Renal cortical epithelial cell (primary cell): Measurements from ENCODE around the gene CETN3. TPM values are rescaled to one million over a fixed set of nuclear protein-coding genes. Genes with fewer than 3 reads are reported as not detected.

Experiments
- DNase-seq: peaks from one replicate; pipeline ENCODE4 v3.0.0-alpha.2; 2011; ENCODE audit warnings: low read depth
- total RNA-seq: library from RNA; depleted of rRNA; stranded (reverse); fragments of >200 nt; gene quantifications from 2 replicates; pipeline ENCODE4 v1.2.3, GENCODE V29; 2014

Gene CETN3
- total RNA-seq = 17.7 and 25.2 TPM in 2 replicates

DNA sequence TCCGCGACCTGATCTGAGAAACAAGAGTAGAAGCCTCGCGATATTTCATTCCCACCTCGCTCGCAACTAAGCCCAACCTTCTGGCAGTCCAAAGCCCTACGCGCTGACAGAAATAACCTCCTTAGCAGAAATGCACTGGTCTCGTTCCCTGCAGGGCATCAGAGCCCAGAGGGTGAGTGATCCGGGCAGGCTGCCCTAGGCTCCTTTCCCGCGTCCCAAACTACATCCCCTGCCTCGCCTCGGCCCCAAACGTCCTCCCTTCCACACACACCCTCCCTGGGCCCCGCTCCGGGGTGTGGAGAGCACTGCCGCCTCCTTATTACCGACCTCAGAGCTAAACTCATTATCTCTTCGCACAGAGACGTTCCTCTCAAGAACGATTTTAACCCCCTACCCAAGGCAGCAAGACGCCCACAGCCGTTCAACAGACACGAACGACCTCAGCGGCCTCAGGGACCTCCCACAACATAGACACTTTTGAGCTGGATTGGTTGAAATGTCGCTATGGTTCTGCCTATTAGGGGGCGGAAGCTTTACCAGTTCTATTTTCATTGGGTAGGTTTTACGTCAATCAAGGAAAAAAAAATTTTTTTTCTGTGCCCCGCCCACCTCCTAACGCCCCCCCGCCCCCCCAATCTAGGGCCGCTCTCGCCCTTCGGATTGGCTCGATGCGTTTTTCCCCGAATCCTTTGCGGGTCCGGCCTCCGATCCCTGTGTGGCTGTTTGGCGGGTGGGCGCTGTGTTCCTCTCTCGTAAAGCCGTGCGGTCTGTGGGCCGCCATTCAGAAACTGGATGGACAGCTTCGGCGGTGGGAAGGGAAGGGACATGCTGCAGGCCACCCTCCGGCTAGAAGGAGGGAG, at the start of gene CETN3:
Gene CETN3 (minus strand): TSS at position 439 of the 860 bp plus-strand sequence. CDS start 95 bp downstream, at position 344.
- peak; percentile 90 for DNase-seq

DNA sequence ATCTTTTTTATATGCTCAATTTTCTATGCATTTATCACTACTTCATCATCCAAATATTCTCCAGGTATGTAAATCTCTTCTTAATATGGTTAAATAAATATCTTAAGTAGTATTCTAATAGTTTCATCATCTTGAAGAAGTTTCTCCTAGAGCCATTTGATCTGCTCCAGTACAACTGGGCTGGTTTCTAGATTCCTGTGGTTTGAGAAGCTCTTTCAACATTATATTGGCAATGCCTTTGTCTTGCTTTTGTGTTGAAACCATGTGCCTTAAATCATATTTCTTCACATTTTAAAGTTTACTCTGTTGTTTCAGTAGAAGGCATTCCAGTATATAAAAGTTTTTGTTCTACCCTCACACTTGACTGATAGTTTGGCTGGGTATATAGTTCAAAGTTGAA, 37.4 kb upstream of the CETN3 start:
- DNase-seq = peak; percentile 33

DNA sequence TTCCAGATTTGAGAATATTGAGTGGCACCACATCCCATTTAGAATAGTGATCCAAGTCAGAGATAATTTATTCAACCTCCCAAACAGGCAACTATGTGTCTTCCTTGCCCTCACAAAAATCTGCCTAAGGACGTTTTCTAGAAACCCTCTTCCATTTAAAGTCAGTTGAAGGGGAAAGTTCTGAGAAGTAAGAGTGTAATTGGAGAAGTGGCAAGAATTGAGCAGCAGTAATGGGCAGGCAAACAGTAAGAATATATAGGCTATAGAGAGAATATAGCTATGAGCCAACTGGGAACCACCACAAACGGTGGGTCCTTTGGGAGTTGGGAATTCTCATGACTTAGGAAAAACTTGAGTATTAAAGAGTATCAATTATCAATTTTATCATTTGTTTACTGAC, 31.1 kb upstream of the CETN3 start:
- no peak for DNase-seq

DNA sequence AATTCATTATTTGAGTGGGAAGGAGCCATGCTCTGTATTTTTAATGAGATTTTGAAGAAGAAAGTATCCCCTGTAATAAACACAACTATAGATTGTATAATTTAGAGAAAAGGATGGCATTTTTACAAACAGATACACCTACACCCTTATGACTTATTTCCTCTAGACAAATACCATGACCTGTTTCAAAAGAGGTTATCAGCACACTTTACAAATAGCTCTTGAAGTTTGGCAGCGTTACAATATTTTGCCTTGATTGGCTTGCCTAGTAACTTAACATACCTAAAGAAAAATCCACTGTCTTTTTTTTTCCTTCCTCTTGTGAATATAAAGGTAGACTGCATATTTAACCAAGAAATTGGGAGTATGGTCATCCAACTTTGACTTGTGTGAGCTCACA, 28.5 kb upstream of the CETN3 start:
- DNase-seq = peak; percentile 7

DNA sequence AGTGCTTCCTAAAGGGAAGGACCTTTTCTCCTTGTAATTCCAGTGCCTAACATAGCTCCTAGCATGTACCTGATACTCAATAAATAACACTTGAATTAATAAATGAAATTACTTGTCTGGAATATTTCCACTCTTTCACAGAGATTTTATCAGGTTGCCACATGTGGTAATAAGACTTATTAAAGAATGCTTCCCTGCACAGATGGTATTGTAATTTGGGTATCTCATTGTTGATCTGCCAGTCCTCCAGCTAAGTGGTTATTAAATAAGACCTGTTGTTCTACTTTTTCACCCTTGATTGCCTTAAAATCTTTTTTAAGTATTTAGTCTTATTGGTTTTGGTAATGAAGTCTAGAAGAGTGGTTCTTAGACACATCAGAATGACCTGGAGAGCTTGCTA, 28.1 kb upstream of the CETN3 start:
- no peak for DNase-seq

DNA sequence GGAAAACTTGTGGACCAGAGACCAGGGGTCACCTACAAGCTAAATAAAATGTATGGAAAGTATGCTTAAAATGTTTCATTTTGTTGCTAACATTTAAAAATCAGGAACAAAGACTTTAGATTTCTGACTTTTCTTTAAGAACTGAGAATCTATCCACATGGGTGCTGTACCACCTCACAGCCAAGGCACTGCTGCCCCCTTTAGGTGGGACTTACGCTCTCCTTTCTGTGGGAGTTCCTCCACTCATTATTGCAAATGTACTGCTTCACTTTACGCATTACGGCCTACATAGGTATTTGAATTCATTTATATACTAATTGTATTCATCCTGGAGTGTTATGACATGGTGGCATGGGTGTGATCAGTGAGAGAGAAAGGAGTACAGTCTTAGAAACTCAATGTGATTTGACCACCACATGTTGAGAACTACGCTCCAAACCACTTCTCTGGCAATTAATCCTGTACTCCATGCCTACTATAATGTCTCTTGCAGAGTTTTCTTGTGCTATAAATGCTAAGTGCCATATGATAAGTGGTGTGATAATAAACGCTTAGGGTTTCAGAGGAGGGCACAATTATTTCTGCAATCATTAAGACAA, 24.7 kb upstream of the CETN3 start:
- DNase-seq = peak; percentile 34

DNA sequence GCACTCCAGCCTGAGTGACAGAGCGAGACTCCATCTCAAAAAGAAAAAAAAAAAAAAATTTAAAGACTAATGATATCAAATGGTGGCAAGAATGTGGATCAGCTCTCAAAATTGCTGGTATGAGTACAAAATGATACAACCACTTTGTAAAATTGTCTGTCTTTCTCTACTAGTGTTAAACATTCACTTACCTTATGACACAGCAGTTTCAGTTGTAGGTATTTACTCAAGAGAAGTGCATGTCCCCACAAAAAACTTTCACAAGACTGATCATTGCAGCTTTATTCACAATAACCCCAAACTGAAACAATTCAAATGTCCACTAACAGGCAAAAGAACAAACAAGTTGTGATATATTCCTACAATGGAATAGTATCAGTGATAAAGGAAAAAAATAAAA, 14.7 kb upstream of the CETN3 start:
- peak; percentile 15 for DNase-seq

DNA sequence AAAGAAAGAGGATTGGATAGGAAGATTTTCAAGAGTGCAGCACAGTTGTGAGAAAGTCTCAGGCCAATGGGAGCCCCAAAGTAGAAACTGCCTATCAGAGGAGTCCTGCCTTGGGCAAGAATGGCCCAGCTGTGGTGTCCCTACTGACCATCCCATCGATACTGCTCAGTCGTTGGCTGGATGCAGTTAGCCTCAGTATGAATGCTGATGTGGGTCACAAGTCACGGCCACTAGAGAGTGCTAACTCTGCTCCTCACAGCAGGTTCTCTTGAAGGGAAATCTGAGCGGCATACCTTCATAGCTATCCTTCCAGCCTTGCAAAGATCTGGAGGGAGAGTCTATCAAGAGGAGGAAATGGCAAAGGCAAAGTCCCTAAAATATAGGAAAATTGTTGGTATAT, 11.6 kb upstream of the CETN3 start:
- peak; percentile 21 for DNase-seq

DNA sequence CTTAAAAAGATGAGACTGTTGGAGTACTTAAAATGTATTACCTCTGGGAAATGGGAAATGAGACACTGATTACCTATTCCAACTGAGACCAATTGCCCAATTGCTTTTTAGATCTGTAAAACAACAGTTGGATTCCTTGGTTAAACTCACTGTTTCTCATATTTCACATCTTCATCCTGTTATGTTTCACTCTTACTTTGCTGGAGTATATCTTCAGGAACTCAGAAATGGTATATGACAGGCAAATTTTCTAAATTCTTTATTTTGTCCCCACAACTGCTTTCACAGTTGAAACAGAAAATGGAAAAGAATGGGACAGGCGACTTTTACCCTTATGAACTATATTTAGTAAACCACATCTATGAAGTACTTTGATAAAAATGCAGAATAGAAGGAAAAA, 8.7 kb upstream of the CETN3 start:
- DNase-seq = no peak

DNA sequence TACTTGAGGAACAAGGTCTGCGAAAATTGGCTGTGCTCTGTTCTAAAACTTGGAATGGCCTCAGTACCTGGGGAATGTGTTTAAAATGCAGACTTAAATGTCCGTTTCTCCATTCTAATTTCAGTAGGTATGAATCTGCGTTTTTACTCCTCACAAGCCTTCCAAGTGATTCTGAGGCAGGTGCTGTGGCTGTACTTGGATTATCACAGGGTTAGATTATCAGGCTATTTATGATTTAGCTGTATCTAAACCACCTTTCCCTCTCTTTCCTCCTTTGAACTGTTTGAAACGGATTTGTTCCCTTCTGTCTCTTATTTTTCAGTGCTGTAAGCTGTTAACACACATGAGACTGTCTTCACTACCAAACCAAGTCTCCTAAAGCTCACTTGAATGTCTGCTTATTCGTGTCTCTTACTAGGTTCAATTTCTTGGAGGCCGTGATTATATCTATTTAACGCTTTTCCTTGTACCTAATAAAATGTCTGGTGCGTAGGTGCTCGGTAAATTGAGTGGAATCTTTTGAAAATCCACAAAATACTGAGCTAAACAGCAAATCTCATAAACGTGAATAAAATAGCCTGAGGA, 714 bp upstream of the CETN3 start:
- DNase-seq = peak; percentile 21

DNA sequence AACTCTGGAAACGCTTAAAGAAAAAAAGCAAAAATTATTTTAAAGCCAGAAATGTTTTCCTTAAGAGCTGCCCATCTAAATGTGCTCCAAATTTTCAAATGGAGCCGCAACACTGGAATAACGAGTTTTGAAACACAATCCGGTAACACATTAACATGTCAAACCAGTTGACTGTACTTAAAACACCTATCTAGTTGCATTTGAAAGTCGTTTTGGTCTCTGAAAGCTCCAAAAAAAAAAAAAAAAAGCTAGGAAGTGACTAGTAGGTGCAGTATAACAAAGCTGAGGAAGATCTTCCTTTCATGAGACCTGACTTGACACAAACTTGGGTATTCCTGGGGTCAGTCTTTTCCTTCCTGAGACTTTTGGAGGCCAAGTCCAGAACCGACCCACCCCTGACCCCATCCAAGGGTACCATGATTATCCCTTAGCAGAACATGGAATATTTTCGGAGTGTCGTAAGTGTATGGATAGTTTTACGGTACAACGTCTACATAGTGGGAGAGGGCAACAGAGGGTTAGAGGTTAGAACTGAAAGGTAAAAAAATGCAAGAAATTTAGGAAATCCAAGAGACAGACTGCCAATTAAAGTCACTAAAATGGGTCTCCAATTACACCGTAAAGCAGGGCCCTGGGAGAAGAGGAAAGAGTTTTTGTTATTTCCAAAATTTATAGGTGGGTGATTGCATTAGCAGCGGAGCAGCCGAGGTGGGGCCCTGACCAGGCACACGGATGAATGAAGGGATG, 812 bp downstream of the CETN3 start:
- DNase-seq = peak; percentile 47

DNA sequence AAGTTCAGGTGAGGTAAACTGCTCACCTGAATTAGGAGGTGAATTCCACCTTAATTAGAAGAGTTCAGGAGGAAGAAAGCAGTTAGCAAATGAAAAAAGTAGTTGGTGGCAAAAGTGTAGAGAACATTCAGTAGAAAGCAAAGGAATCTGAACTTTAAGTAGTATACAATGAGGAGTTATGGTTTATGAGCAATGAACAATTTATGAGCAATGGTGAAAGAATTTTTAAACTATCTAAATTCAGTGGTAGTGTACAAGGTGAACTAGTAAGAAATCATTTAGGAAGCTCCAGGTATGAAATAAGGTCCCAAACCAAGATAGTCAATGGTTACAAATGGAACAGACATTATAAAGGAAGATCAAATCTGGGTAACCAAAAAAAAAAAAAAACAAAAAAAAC, 3.1 kb downstream of the CETN3 start:
- peak; percentile 26 for DNase-seq

DNA sequence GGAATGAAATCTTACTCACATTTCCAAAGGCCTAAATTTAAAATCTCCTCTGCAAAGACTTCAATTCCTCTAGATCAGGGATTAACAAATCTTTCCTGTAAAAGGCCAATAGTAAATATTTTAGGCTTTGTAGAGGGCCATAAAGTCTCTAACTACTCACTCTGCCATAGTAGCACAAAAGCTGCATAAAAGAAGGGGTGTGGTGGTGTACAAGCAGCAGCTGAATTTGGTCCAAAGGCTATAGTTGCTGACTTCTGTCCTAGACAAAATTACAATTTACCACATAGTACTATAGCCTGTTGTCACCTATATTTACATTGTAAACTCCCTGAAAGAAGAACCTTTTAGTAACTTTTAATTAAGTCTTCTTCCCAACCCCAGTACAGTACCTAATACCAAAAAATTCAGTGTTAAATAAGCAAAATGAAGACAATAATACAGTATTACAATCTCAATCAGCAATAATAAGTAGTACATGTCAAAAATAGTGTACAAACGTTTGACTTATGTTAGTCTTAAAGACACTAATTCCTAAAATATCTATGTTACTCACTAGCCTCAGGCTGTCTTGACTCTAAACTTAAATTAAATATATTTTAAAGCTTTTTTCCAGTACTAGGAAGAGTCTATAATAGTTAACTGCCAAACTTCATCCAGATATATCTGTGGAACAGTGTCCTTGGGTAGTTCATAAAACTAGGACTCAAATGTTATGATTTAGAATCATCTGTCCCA, 6.9 kb downstream of the CETN3 start:
- DNase-seq = no peak

DNA sequence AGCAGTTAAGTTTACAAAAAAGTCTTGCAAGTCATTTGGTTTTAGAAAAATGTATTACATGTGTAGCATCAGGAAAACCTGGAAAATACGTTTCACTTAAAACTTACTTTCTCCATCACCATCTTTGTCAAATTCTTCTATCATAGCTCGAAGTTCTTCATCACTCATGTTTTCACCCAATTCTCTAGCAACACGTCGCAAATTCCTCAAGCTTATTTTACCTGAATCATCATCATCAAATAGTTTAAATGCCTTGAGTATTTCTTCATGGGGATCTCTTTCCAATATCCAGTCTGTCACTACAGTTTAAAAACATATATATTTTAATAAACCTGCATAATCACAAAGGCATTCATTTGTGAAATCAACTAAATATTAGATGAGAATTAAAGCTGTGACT, 10.3 kb downstream of the CETN3 start:
- no peak for DNase-seq

DNA sequence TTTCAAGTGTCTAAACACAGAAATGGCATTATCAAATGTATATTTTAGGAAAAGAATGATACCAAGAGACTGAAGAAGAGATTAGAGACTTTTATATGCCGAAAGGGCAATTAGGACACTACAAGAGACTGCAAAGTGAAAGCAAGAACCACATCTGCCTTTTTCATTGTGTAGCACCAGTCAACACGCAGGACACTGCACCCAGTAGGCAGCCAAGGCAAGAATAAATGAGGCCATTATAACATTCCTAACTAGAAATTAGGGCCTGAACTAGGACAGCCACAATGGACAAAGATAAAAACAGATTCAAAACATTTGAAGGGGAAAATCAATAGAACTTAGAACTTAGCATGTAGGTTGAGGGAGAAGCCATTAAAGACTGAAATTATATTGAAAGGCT, 10.8 kb downstream of the CETN3 start:
- DNase-seq = no peak

DNA sequence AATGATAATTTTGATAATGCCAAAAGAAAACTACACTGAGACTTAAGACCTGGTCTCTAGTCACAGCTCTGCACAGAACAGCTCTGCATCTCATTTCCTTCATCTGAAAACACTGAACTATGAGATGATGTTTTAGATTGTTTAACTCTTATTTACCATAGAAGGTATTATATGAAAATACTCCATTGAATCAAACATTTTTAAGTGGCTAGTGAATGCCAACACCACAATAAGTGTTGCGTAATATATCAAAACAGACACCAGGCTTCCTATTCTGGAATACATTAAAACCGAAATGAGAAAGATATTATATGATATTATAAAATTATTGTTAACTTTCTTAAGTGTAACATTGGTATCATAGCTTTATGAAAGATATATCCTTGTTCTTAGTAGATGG, 14.6 kb downstream of the CETN3 start:
- DNase-seq = no peak

DNA sequence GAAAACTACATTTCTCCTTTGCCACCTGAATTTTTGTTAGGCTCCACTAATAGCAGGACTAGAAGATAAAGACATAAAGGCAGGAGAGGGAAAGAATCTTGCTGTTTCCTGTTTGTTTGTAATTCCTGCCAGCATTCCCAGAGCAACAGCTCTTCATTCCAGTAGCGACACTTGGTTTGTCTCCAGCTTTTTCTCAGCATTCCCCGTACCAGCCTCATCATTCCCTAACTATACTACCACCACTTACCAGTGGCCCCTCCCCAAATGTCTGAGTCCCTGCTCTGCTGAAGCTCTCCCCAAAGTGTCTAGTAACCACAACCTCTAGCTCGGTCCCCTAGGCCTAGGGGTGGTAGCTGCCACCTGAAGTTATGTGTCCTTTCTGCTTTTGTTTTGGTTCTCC, 18.6 kb downstream of the CETN3 start:
- DNase-seq = no peak

DNA sequence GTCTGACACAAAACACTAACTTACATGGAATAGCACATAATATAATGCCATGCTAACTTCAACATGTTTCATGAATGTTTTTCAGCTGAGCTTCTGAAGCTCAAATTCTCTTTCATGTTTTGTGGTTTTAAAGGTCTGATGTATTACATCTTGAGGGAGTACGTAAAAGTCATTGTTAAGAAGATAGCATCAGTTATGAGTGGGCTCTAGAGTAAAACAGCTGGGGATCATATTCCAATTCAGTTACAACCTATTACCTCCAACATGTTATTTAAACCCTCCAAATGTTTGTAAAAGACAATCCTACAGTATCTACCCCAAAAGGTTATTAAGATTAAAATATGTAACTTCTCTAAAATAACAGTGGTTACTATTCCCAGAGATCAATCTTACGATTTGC, 19.2 kb downstream of the CETN3 start:
- DNase-seq = no peak

DNA sequence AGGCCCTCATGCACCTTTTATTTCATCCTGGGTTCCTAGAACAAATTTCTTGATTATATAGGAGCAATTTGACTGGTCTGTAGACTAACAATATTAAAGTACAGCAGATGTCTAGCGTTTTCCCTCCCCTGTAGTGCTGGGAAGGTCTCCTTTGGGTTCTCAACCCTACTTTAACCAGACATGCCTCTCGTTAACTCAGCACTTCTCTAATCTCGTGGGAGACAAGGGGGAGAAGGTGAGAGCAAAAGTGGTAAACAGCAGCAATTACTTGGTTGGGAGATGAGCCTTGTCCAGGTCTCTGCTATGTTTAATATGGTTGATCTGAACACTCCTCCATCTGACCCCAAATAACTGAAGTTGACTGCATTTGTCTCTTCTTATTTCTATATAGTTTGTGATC, 22.0 kb downstream of the CETN3 start:
- DNase-seq = no peak

DNA sequence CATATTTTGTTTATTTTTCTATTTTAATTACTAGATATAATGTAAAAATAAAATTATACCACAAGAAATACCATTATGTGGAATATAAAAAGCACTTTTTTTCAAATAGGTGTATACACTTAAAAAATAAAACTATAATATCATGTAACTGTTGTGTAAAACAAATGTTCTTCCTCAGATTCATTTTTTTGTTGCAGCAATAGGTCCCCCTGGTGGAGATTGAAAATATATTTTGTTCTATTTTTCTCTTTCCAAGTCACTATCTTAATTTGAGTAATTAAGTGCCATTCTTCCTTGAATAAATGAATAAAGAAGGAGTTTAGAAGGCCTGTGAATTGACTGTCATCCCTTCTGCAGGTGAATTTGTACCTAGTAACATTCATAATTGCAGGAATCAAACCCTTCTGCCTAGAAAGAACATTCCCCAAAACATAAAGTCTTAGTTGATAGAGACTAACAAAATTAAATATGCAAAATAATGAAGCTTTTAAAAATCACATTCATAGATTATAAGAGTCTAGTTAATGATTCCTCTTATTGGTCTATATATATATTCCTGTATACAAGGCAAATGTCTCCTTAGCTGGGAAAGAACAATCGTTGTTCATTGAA, 23.4 kb downstream of the CETN3 start:
- peak; percentile 32 for DNase-seq

DNA sequence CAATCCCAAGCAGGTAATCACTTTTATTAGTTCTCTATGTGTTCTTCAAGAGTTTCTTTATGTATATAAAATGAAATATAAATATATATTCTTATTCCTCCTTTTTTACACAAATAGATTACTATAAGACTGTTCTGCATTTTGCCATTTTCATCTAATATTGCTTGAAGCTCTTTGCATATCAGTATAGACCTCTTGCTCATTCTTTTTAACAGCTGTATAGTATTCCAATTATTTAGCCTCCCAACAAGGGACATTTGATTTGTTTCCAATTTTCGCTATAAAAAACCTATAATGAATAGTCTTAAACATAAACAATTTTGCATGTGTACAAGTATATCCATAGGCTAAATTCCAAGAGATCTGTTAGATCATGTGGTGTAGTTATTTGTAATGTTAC, 25.2 kb downstream of the CETN3 start:
- no peak for DNase-seq
